Fibroblast of lung (primary cell): Measurements from ENCODE around the gene KIAA1143. TPM values are rescaled to one million over a fixed set of nuclear protein-coding genes. Genes with fewer than 3 reads are reported as not detected.
A peak's percentile ranks its signal among the peaks of the same experiment; 100 is the strongest.

ENCODE experiments used
- DNase-seq, 2 donors: peaks; one replicate each; pipeline versions ENCODE4 v3.0.0 to v3.0.0-alpha.2; 2010; ENCODE audit warnings: low read depth in 2 of 2
- H2AFZ ChIP-seq: 2 replicates; pipeline ENCODE4 v1.5.1; 2012; ENCODE audit warnings: low read length, control low read depth, inconsistent platforms
- H3K27ac ChIP-seq: 2 replicates; pipeline ENCODE4 v1.5.1; 2011; ENCODE audit warnings: low read length, control low read depth; ENCODE audit not compliant: insufficient read depth
- H3K27me3 ChIP-seq: 2 replicates; pipeline ENCODE4 v1.5.1; 2011; ENCODE audit warnings: mild to moderate bottlenecking, low read length; ENCODE audit not compliant: control insufficient read depth, insufficient read depth
- H3K36me3 ChIP-seq: 2 replicates; pipeline ENCODE4 v1.5.1; 2011; ENCODE audit warnings: low read length; ENCODE audit not compliant: control insufficient read depth, insufficient read depth
- H3K4me1 ChIP-seq: 2 replicates; pipeline ENCODE4 v1.5.1; 2011; ENCODE audit warnings: low read length; ENCODE audit not compliant: control insufficient read depth, insufficient read depth; ENCODE audit errors: extremely low read depth
- H3K4me2 ChIP-seq: 2 replicates; pipeline ENCODE4 v1.5.1; 2011; ENCODE audit warnings: low read length, control low read depth; ENCODE audit not compliant: insufficient read depth; ENCODE audit errors: extremely low read depth
- H3K4me3 ChIP-seq, 4 experiments: fragments of 200-600 bp in 1 of 4; sonication (generic) in 1 of 4; replicated peaks in 1 of 4; 2 replicates each; pipeline ENCODE4 v1.5.1; 2011 to 2016; ENCODE audit warnings: low read length in 4 of 4, low read depth in 3 of 4, mild to moderate bottlenecking in 3 of 4, control low read depth in 2 of 4, inconsistent platforms in 1 of 4, mixed read lengths in 1 of 4; ENCODE audit not compliant: insufficient read depth in 1 of 4; ENCODE audit errors: control extremely low read depth in 1 of 4
- H3K79me2 ChIP-seq: 2 replicates; pipeline ENCODE4 v1.5.1; 2012; ENCODE audit warnings: mild to moderate bottlenecking, low read length, inconsistent platforms; ENCODE audit not compliant: control insufficient read depth, insufficient read depth
- H3K9ac ChIP-seq: 2 replicates; pipeline ENCODE4 v1.5.1; 2011; ENCODE audit warnings: mild to moderate bottlenecking, low read length, control low read depth; ENCODE audit not compliant: insufficient read depth
- H3K9me3 ChIP-seq: 2 replicates; pipeline ENCODE4 v1.5.1; 2012; ENCODE audit warnings: low read depth, low read length; ENCODE audit not compliant: control insufficient read depth, insufficient read depth
- H4K20me1 ChIP-seq: 2 replicates; pipeline ENCODE4 v1.5.1; 2011; ENCODE audit warnings: low read length; ENCODE audit not compliant: control insufficient read depth, insufficient read depth; ENCODE audit errors: extremely low read depth
- EZH2 ChIP-seq: IDR thresholded peaks from 2 replicates; pipeline ENCODE4 v1.5.1; 2012; ENCODE audit warnings: low read length, control low read depth, mild to moderate bottlenecking; ENCODE audit errors: missing control alignments
- polyA plus RNA-seq, 2 donors: library from polyadenylated mRNA; depleted of rRNA in 1 of 2; stranded (reverse) in 1 of 2; unstranded in 1 of 2; fragments of >200 nt; gene quantifications; 2 replicates each; pipeline ENCODE4 v1.2.1, GENCODE V29; 2011 to 2012; ENCODE audit warnings: missing spikeins in 1 of 2
- total RNA-seq: library from RNA; depleted of rRNA; stranded (reverse); fragments of >200 nt; gene quantifications from 2 replicates; pipeline ENCODE4 v1.2.1, GENCODE V29; 2014
- TF ChIP-seq, protein P1 (sequence below), 2 donors: IDR thresholded peaks in 1 of 2; conservative IDR thresholded peaks in 1 of 2; 1 replicate in 1 of 2; 2 replicates in 1 of 2; pipeline ENCODE4 v1.5.1; 2011 to 2012; ENCODE audit warnings: low read length in 2 of 2, control low read depth in 1 of 2, inconsistent platforms in 1 of 2, low read depth in 1 of 2, mild to moderate bottlenecking in 1 of 2

Gene KIAA1143
- total and polyA plus RNA-seq, 2 donors (not counting 1 experiment from before 2014, with no cell fraction given): 18.3 to 18.9 TPM

DNA sequence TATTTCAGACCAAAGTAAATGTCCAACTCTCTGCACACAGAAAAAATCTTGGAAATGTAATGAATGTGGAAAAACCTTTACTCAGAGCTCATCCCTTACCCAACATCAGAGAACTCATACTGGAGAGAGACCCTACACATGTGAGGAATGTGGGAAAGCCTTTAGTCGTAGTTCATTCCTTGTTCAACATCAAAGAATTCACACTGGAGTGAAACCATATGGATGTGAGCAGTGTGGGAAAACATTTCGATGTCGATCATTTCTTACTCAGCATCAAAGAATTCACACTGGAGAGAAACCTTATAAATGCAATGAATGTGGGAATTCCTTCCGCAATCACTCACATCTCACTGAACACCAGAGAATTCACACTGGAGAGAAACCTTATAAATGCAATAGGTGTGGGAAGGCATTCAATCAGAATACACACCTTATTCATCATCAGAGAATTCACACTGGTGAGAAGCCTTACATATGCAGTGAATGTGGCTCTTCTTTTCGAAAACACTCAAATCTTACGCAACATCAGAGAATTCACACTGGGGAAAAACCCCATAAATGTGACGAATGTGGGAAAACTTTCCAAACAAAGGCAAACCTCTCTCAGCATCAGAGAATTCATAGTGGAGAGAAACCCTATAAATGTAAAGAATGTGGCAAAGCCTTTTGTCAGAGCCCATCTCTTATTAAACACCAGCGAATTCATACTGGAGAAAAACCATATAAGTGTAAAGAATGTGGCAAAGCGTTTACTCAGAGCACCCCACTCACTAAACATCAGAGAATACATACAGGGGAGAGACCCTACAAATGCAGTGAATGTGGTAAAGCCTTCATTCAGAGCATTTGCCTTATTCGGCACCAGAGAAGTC, 40.0 kb downstream of the KIAA1143 start:
- Histone ChIP-seq H3K4me3 (no peak overlapping the region), H3K4me2 (no peak overlapping the region), H3K79me2 (no peaks in the 10 kb centered on the region), H3K9me3 (peaks cover 6% of the 10 kb centered on the region), H3K4me1 (no peaks in the 10 kb centered on the region), H4K20me1 (no peaks in the 10 kb centered on the region), H3K27me3 (no peaks in the 10 kb centered on the region), H3K27ac (no peak overlapping the region), H3K9ac (no peak overlapping the region), H2AFZ (no peak overlapping the region), H3K36me3 (no peaks in the 10 kb centered on the region)
- peak; percentile 20 to 33 for DNase-seq
- TF ChIP-seq EZH2: no peak
- TF ChIP-seq, protein P1, sequence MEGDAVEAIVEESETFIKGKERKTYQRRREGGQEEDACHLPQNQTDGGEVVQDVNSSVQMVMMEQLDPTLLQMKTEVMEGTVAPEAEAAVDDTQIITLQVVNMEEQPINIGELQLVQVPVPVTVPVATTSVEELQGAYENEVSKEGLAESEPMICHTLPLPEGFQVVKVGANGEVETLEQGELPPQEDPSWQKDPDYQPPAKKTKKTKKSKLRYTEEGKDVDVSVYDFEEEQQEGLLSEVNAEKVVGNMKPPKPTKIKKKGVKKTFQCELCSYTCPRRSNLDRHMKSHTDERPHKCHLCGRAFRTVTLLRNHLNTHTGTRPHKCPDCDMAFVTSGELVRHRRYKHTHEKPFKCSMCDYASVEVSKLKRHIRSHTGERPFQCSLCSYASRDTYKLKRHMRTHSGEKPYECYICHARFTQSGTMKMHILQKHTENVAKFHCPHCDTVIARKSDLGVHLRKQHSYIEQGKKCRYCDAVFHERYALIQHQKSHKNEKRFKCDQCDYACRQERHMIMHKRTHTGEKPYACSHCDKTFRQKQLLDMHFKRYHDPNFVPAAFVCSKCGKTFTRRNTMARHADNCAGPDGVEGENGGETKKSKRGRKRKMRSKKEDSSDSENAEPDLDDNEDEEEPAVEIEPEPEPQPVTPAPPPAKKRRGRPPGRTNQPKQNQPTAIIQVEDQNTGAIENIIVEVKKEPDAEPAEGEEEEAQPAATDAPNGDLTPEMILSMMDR (conservative IDR thresholded peaks at IDR 0.05 in 1 of 2, IDR thresholded peaks at IDR 0.05 in 1 of 2; ENCODE audit: low read depth in 1 of 2, low read length in 2 of 2): no peak

DNA sequence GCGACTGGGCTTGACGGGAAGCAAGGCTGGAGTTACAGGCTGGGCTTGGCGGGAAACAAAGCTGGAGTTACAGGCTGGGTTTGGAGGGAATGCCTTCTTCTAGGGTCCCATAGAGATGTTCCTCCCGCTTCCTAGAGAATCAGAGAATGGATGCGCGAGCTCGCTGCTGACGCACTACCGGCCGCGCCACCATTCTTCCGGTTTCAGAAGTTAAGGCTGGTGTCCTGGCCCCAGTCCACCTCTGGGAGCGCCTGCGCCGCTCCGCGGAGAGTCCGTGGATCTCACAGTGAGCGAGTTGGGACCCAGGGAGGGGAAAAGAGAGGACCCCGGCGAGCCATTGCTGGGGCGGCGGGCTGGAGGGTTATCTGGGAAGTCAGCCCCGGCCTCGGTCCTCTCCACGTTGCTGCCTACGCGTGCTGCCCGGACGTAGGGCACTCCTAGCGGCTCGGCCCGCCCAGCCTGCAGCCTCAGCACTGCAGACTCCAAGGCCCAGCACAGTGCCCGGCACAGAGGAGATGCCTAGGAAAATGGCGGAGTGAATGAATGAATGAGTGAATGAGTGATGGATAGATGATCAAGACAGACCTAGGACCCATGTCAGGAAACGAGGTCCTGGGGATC, 48.9 kb downstream of the KIAA1143 start, which contains the start of gene ZNF502:
TSS of gene ZNF502 (plus strand) at position 206 of the 621 bp plus-strand sequence. CDS start 7,602 bp downstream, outside the sequence.
- no peak for TF ChIP-seq EZH2
- TF ChIP-seq, protein P1 (conservative IDR thresholded peaks at IDR 0.05 in 1 of 2, IDR thresholded peaks at IDR 0.05 in 1 of 2; ENCODE audit: low read depth in 1 of 2, low read length in 2 of 2): peak; percentile 20 to 30
- H3K27ac ChIP-seq: peak within 1 kb of the TSS; percentile 43

More for the DNA sequence above, 48.9 kb downstream of the KIAA1143 start, which contains the start of gene ZNF502:
- no peaks in the 10 kb centered on the region for H3K79me2 ChIP-seq
- peak within 1 kb of the TSS; percentile 90 for H2AFZ ChIP-seq
- peak within 1 kb of the TSS; percentile 62 to 87 (median 74) for H3K4me3 ChIP-seq
- no peaks in the 10 kb centered on the region for H3K9me3 ChIP-seq
- no peaks in the 10 kb centered on the region for H4K20me1 ChIP-seq
- H3K4me2 ChIP-seq: peak within 1 kb of the TSS; percentile 75
- peak; percentile 91 to 93 for DNase-seq
- no peaks in the 10 kb centered on the region for H3K36me3 ChIP-seq
- no peaks in the 10 kb centered on the region for H3K27me3 ChIP-seq
- no peaks in the 10 kb centered on the region for H3K4me1 ChIP-seq
- H3K9ac ChIP-seq: peak within 1 kb of the TSS; percentile 60

Other genes with a start within 250 kb of the KIAA1143 start
- gene ZKSCAN7, start 206.4 kb downstream of the KIAA1143 start, total RNA-seq: 8.5 and 13.2 TPM in 2 replicates
- gene ZKSCAN7, start 206.4 kb downstream of the KIAA1143 start, polyA plus RNA-seq: 2.2 and 3.0 TPM in 2 replicates
- gene ZNF660, start 176.7 kb downstream of the KIAA1143 start, total RNA-seq: 3.3 and 4.0 TPM in 2 replicates
- 0.44 and 0.92 TPM in 2 replicates for gene ZNF660, start 176.7 kb downstream of the KIAA1143 start, polyA plus RNA-seq
- 20.3 and 20.8 TPM in 2 replicates for gene ZNF197, start 136.6 kb downstream of the KIAA1143 start, total RNA-seq
- 8.1 and 9.3 TPM in 2 replicates for gene ZNF197, start 136.6 kb downstream of the KIAA1143 start, polyA plus RNA-seq
- 9.8 and 11.2 TPM in 2 replicates for gene ZNF35, start 112.9 kb downstream of the KIAA1143 start, total RNA-seq
- gene ZNF35, start 112.9 kb downstream of the KIAA1143 start, polyA plus RNA-seq: 6.9 and 8.0 TPM in 2 replicates
- gene ZNF502, start 49.0 kb downstream of the KIAA1143 start, total RNA-seq: 5.4 and 6.1 TPM in 2 replicates
- gene ZNF502, start 49.0 kb downstream of the KIAA1143 start, polyA plus RNA-seq: 3.1 and 4.2 TPM in 2 replicates
- gene ZNF501, start 32.0 kb downstream of the KIAA1143 start, total RNA-seq: 11.3 and 16.0 TPM in 2 replicates
- gene ZNF501, start 32.0 kb downstream of the KIAA1143 start, polyA plus RNA-seq: 3.2 and 3.7 TPM in 2 replicates
- 2.1 and 3.8 TPM in 2 replicates for gene KIF15, start 175 bp upstream of the KIAA1143 start, total RNA-seq
- gene KIF15, start 175 bp upstream of the KIAA1143 start, polyA plus RNA-seq: 3.1 and 9.4 TPM in 2 replicates
- gene TMEM42, start 100.3 kb upstream of the KIAA1143 start, total RNA-seq: 17.2 and 25.3 TPM in 2 replicates
- 20.2 and 23.4 TPM in 2 replicates for gene TMEM42, start 100.3 kb upstream of the KIAA1143 start, polyA plus RNA-seq
- gene TGM4, start 113.0 kb upstream of the KIAA1143 start, total RNA-seq: not detected in 2 replicates
- gene TGM4, start 113.0 kb upstream of the KIAA1143 start, polyA plus RNA-seq: 0.02 TPM in 1 of 2 replicates, not detected in the other
- 37.8 and 53.2 TPM in 2 replicates for gene ZDHHC3, start 214.6 kb upstream of the KIAA1143 start, total RNA-seq
- gene ZDHHC3, start 214.6 kb upstream of the KIAA1143 start, polyA plus RNA-seq: 126 and 155 TPM in 2 replicates
- 36.7 and 58.8 TPM in 2 replicates for gene EXOSC7, start 214.6 kb upstream of the KIAA1143 start, total RNA-seq
- gene EXOSC7, start 214.6 kb upstream of the KIAA1143 start, polyA plus RNA-seq: 72.1 and 72.5 TPM in 2 replicates